HG02623 (cell line): ENCODE measurements around the gene GORASP2.

ENCODE experiments used
- ATAC-seq: cut with Tn5 transposase; IDR thresholded peaks from one replicate; pipeline ENCODE4 v1.9.1; 2021; ENCODE audit warnings: moderate library complexity; ENCODE audit not compliant: unreplicated experiment

GORASP2 gene

DNA sequence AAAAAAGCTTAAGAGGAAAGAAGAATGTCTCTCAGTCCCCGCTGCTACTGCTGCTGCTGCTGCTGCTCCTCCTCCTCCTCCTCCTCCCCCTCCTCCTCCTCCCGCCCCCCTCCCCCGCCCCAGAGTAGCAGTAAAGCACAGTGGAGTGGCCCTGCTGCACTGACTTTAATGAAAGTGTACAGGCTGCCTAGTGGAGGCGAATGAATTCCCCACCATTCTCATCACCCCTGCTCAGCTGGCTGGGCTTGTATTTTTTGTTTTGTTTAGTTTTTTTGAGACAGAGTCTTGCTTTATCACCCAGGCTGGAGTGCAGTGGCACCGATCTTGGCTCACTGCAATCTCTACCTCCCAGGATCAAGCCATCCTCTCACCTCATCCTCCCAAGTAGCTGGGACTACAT is 34.3 kb downstream of the GORASP2 start:
- ATAC-seq: no peak

GRCh38 chr2:170965446-170966225 is 36.6 kb downstream of the GORASP2 start:
- no peak for ATAC-seq

DNA sequence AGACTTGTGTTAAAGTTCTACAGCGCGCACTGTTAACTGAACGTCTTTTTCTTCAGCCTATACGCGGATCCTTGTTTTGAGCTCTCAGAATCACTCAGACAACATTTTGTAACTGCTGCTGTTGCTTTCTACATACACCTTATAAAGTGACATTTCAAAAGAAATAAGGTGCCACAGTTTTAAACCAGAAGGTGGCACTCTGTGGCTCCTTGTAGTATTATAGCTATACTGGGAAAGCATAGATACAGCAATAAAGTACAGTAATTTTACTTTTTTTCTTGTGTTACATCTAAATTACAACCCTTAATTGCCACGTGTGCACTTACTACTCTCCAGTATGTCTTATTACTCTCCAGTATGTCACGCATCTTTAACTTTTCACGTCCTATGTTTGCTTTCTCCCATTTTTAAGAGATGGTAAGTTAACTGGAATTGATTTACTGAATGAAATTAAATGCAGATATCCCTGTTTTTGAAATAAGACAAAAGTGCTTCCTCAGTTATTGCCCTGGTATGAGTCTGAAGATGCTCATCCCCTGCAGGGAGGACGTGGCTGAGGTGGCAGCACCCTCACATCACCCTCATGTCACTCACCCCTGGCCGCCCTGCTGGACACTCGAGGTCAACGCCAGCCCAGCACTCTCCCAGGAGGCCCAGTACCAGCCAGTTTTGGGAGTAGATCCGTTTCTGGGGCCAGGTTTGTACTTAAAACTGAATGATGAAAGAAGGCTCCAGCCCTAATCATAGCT is 37.8 kb downstream of the GORASP2 start:
- ATAC-seq: no peak

DNA sequence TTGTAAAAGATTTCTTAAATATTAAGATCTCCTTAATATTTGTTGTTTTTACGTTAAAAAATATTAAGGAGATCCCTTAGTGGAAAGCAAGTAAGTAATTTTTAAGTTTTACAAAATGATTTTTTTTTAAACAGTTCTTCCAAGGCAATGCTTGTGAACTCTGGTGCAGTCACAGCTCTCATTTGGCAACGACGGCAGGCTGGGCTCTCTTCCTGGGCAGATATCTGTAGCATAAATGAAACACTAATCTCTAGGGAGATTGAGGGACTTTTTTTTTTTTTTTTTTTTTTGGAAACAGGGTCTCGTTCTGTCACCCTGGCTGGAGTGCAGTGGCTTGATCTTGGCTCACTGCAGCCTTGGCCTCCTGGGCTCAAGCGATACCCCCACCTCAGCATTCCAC is 38.5 kb downstream of the GORASP2 start:
- ATAC-seq: no peak

- ATAC-seq: no peak
Observed at GRCh38 chr2:170968205-170969003, 39.4 kb downstream of the GORASP2 start.

DNA sequence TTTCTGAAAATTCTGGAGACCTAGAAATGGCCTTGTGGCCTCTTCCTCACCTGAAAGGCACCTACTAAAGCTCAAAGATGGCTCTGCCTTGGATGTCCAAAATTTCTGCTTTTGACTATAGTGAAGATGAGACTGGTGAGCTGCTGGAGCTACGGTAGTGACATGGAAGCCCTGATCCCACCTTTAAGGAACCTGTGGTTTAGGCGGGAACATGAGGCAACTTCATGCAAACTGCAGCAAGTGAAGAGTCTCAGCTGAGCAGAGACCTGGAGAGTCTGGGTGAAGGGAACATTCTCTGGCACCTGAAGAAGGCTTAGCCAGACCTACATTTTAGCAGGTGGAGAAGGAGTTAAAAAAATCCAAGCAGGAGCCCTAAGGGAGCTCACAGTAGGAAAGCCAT is 40.0 kb downstream of the GORASP2 start:
- ATAC-seq: no peak

DNA sequence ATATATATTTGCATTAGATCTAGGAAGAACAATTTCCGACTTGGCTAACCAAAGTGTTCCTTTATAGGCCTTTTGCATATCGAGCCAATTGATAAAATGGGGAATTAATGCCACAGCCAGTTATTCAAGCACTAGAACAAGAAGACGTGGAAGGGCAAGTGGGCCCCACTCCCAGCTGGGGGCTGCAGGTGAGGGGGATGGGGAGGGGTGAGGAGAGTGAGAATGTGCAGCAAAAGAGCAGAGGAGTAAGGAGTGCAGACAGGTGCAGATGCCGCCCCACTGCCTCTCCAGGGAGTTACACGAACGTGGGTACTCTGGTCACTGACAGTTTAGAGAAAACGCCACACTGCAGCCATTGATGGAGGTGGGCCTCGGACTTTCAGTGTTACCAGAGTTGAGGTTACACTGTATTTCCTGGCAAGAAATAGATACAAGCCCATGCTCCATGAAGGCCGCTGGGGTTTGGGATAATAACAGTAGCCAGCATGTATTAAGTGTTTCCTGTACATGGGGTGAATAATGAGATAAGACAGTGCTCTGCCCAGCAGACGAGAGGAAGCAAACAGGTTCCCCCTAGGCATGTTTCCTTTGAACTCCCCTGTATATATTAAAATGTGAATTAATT is 40.9 kb downstream of the GORASP2 start:
- no peak for ATAC-seq

GRCh38 chr2:170971071-170971470 is 42.0 kb downstream of the GORASP2 start:
- no peak for ATAC-seq

DNA sequence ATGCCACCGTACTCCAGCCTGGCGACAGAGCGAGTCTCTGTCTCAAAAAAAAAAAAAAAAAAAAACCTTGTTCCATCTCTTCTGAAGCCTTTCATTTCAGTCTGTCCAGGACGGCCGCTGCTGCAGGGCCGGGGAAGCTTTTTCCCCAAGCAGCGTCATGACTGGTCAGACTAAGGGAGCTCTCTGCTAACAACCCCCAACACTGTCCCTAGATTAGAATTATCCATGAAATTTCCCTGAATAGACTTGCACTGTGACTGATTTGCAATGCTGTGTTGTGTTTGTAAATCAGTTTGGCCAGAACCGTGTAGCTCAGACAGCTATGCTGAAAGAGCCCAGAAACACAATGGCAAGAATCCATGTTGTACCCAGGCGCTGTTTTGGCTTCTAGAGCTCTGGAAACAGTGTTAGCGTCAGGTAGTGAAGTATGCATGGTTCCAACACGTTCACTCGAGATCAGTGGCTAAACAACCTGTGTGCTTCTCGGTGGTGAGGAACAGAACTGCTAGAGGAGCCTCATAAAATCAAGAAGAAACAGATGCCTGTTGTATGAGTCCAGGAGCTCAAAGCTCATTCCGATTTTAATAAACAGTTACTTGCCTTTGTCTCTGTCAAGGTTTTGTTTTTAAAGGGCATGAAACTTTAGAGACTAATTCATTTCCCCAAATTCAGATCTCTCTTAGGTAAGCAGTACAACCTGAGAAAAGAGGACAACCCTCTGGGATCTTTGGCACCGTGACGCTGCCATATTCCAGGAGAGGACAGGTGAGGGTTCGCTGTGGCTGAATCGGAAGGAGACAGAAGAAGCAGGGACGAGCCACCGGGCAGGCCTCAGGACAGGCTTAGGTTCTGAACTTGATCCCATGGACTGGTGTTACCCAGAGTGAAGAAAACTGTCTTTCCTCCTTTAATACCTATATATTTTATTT is 43.5 kb downstream of the GORASP2 start:
- no peak for ATAC-seq

DNA sequence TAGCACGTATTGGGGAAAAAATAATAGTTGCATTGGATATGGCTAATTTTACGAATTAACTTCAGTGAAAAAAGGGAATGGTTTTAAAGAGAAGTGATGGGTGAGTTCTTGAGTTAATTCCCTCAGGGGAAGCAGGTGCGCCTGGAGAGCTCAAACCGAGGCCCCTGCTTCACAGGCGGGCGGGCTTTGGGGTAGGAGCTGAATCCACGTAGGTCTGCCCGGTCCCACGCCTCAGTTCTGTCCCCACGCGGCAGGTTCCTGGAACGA is 44.1 kb downstream of the GORASP2 start:
- no peak for ATAC-seq

DNA sequence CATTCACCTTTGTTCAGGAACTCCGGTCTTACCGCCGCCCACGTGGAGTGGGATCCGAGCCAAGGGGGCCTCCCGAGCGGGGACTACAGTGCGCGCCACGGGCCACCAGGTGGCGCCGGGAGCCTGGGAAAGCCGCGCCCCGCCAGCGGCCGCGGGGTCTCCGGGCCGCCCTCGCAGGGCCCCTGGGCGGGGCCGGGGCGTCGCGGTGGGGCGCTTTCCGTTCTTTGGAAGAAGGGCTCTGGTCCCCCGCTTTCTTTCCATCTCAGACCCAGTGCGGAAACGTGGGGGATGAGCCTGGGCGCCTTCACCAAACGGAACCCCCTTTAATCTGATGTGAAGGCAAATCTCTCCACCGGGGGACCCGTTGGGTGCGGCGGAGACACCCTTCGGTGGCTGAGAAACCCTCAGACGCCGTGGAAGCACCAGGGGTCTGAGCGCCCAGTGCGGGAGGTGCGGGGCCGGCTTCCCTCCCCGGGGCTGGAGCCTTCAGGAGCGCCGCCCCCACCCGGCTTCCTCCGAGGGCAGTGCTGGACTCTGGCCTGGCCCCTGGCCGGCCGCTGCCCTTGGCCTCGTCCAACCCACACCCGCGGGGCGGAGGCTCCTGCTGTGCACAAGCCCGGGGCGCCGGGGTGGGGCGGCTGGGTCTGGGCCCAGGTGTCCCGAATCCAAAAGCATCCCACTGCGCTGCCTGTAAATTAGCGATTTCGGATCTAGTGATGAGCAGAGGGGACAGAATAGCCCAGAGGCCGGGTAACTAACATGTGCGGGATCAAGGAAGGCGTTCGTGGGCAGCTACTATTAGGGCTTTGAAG is 44.6 kb downstream of the GORASP2 start:
- peak; percentile 83 for ATAC-seq

- ATAC-seq: no peak
Observed at GRCh38 chr2:170974304-170974993, 45.4 kb downstream of the GORASP2 start.

GRCh38 chr2:170975127-170975942 is 46.3 kb downstream of the GORASP2 start:
- ATAC-seq: no peak

- ATAC-seq: no peak
Observed at GRCh38 chr2:170975943-170976270, 46.9 kb downstream of the GORASP2 start.

DNA sequence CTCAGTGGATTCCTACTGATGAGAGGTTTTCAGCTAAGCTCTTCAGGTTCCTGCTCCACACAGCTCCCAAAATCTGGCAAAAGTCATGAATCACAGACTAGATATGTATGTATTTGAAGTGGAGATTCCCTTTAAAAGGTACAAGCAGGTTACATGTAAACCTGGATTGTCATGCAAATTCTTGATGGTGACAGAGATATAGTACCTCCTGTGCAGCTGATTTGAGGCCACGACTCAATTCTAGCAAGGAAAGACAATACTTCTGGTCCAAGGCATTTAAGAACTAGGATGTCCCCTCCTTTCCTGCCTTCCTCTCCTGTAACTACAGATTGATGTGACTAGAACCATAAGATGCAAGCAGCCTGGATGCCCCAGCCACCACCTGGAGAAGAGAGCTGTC is 55.0 kb downstream of the GORASP2 start:
- no peak for ATAC-seq

DNA sequence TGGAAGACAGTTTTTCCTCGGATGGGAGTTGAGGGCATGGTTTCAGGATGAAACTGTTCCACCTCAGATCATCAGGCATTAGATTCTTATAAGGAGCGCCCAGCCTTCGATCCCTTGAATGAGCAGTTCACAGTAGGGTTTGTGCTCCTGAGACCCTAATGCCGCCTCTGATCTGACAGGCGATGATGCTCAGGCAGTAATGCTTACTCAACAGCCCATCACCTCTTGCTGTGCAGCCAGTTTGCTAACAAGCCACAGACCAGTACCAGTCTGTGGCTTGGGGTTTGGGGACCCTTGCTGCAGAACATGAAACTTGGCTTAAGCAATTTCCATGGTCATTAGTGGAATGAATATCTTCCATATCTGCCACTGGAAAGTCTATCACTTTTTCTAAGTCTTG is 56.4 kb downstream of the GORASP2 start:
- ATAC-seq: no peak

- ATAC-seq: no peak
Observed at GRCh38 chr2:170986566-170987258, 57.7 kb downstream of the GORASP2 start.
